HG02938 (cell line): ENCODE data around the gene SLC2A3.
A peak's percentile ranks its signal among the peaks of the same experiment; 100 is the strongest.
"Not testable (repeated sequence)": the region's sequence is repeated elsewhere in the genome, so short reads cannot be mapped to it uniquely, and the experiment has no call there.

Experiments used
- ATAC-seq: cut with Tn5 transposase; IDR thresholded peaks from one replicate; pipeline ENCODE4 v1.9.1; 2021; ENCODE audit warnings: mild to moderate bottlenecking, moderate library complexity; ENCODE audit not compliant: unreplicated experiment

Gene SLC2A3

GRCh38 chr12:7953912-7954311, 17.9 kb upstream of the SLC2A3 start:
- not testable (repeated sequence) for ATAC-seq

GRCh38 chr12:7951671-7952070, 15.7 kb upstream of the SLC2A3 start:
- ATAC-seq = no peak

- not testable (repeated sequence) for ATAC-seq
These were observed 14.4 kb upstream of the SLC2A3 start for GRCh38 chr12:7950230-7950943.

GRCh38 chr12:7948589-7949260, 12.7 kb upstream of the SLC2A3 start:
- ATAC-seq = no peak

- no peak for ATAC-seq
These were observed 11.0 kb upstream of the SLC2A3 start for GRCh38 chr12:7947011-7947410.

GRCh38 chr12:7944760-7945159, 8.8 kb upstream of the SLC2A3 start:
- not testable (repeated sequence) for ATAC-seq

GRCh38 chr12:7940906-7941305, 4.9 kb upstream of the SLC2A3 start:
- no peak for ATAC-seq

GRCh38 chr12:7937833-7938506, 2.0 kb upstream of the SLC2A3 start:
- ATAC-seq = no peak

- ATAC-seq = no peak
These were observed 996 bp downstream of the SLC2A3 start for GRCh38 chr12:7934889-7935492.

- no peak for ATAC-seq
These were observed 1.7 kb downstream of the SLC2A3 start for GRCh38 chr12:7934091-7934888.

GRCh38 chr12:7933255-7933726, 2.7 kb downstream of the SLC2A3 start:
- peak; percentile 85 for ATAC-seq

- ATAC-seq = not testable (repeated sequence)
These were observed 3.3 kb downstream of the SLC2A3 start for GRCh38 chr12:7932599-7933240.

- no peak for ATAC-seq
These were observed 6.7 kb downstream of the SLC2A3 start for GRCh38 chr12:7929083-7929792.

GRCh38 chr12:7927470-7927869, 8.5 kb downstream of the SLC2A3 start:
- no peak for ATAC-seq

GRCh38 chr12:7926068-7926666, 9.8 kb downstream of the SLC2A3 start:
- not testable (repeated sequence) for ATAC-seq

- no peak for ATAC-seq
These were observed 12.4 kb downstream of the SLC2A3 start for GRCh38 chr12:7923241-7924236.

GRCh38 chr12:7921181-7921580, 14.8 kb downstream of the SLC2A3 start:
- not testable (repeated sequence) for ATAC-seq

- ATAC-seq = not testable (repeated sequence)
These were observed 17.8 kb downstream of the SLC2A3 start for GRCh38 chr12:7918268-7918590.
